Measurements from ENCODE around the gene KIF19.
"Not testable (repeated sequence)": the region's sequence is repeated elsewhere in the genome, so short reads cannot be mapped to it uniquely, and the experiment has no call there.

Gene KIF19

GRCh38 chr17:74281799-74282198, 44.2 kb upstream of the KIF19 start:
- Histone ChIP-seq H2BK15ac (replicated peaks; ENCODE audit: low read depth) (no peak overlapping the region), H3K27me3 (ENCODE audit: insufficient read depth, low read length, poor library complexity) (no peaks in the 10 kb centered on the region), H3K4me3 (ENCODE audit: low read length) (no peak overlapping the region), H2AK5ac (ENCODE audit: low read length) (no peak overlapping the region), H4K5ac (ENCODE audit: low read length) (no peak overlapping the region), H4K8ac (ENCODE audit: low read depth, low read length) (no peak overlapping the region), H3K4me2 (ENCODE audit: low read length) (no peak overlapping the region), H3K56ac (ENCODE audit: low read length) (no peak overlapping the region), H3K27ac (ENCODE audit: low read depth, low read length) (no peak overlapping the region), H3K79me2 (ENCODE audit: control insufficient read depth, insufficient read depth, low read length) (no peaks in the 10 kb centered on the region), H3K18ac (ENCODE audit: low read length) (no peak overlapping the region), H3K79me1 (ENCODE audit: low read length) (no peaks in the 10 kb centered on the region), H3K23ac (ENCODE audit: low read length) (no peak overlapping the region), H3K9ac (ENCODE audit: low read length) (no peak overlapping the region), H3K36me3 (ENCODE audit: control insufficient read depth, insufficient read depth, low read length) (no peaks in the 10 kb centered on the region), H2BK120ac (ENCODE audit: low read depth, low read length) (no peak overlapping the region), H3K4ac (ENCODE audit: low read depth, low read length) (no peak overlapping the region), H3K4me1 (ENCODE audit: control insufficient read depth, low read depth, low read length) (no peaks in the 10 kb centered on the region), H2BK5ac (ENCODE audit: low read length) (no peak overlapping the region)
- WGBS (ENCODE audit: extremely low coverage, insufficient coverage, low lambda C conversion rate) = no CpG with 5 or more reads among the region's 20 CpGs
- no peak for DNase-seq

DNA sequence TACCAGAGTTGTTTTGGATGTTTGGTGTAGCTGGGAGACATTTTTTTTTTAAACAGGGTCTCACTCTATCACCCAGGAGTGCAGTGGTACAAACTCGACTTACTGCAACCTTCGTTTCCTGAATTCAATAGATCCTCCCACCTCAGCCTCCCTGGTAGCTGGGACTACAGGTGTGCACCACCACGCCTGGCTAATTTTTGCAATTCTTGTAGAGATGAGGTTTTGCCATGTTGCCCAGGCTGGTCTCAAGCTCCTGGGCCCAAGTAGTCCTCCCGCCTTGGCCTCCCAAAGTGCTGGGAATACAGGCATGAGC, 43.8 kb upstream of the KIF19 start:
- not testable (repeated sequence) for H3K4me2 ChIP-seq (ENCODE audit: low read length); H2BK5ac ChIP-seq (ENCODE audit: low read length); H2BK120ac ChIP-seq (ENCODE audit: low read depth, low read length); H3K36me3 ChIP-seq (ENCODE audit: control insufficient read depth, insufficient read depth, low read length); H3K4me1 ChIP-seq (ENCODE audit: control insufficient read depth, low read depth, low read length); H3K4me3 ChIP-seq (ENCODE audit: low read length); H3K18ac ChIP-seq (ENCODE audit: low read length); H3K56ac ChIP-seq (ENCODE audit: low read length); H4K5ac ChIP-seq (ENCODE audit: low read length); H3K27ac ChIP-seq (ENCODE audit: low read depth, low read length); H3K79me1 ChIP-seq (ENCODE audit: low read length); DNase-seq; H2BK15ac ChIP-seq (replicated peaks; ENCODE audit: low read depth); H3K9ac ChIP-seq (ENCODE audit: low read length); H3K27me3 ChIP-seq (ENCODE audit: insufficient read depth, low read length, poor library complexity); H3K23ac ChIP-seq (ENCODE audit: low read length); H3K79me2 ChIP-seq (ENCODE audit: control insufficient read depth, insufficient read depth, low read length); H2AK5ac ChIP-seq (ENCODE audit: low read length); H3K4ac ChIP-seq (ENCODE audit: low read depth, low read length); H4K8ac ChIP-seq (ENCODE audit: low read depth, low read length)
- WGBS (ENCODE audit: extremely low coverage, insufficient coverage, low lambda C conversion rate) = no CpG with 5 or more reads among the region's 4 CpGs

DNA sequence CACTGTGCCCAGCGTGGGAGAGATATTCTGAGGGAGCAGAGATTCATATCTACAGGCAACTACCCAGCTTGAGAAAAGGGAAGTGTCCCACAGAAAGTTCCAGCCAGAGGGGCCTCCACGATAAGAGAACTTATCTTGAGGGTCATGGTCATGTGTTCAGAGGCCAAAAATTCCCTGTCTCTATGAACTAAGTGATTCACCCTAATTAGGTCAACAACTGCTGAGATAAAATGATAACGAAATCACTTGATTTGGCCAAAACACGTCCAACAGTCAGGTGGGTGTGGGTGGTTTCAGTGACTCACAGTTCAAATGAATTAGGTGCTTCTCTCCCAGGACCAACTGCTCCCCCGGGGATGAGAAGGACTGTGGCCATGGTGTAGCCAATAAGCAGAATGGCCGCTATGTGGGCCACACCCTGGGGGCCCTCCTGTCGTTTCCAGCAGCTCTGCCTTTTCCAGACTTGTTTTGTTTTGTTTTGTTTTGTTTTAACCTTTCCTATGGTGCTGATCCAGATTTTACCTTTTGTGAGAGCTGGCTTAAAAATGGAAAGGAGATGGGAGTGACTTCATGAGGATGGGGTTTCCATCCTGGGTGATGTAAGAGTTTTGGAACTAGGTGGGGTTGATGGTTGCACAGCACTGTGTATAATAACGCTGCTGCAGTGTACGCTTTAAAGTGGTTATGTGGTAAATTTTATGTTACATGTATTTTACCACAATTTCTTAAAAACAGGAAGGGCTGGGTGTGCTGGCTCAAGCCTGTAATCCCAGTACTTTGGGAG, 43.2 kb upstream of the KIF19 start:
- H2BK15ac ChIP-seq (replicated peaks; ENCODE audit: low read depth) = no peak overlapping the region
- H2BK5ac ChIP-seq (ENCODE audit: low read length) = no peak overlapping the region
- DNase-seq = no peak
- H3K56ac ChIP-seq (ENCODE audit: low read length) = no peak overlapping the region
- no peak overlapping the region for H3K4me3 ChIP-seq (ENCODE audit: low read length)
- no peaks in the 10 kb centered on the region for H3K27me3 ChIP-seq (ENCODE audit: insufficient read depth, low read length, poor library complexity)
- H3K79me2 ChIP-seq (ENCODE audit: control insufficient read depth, insufficient read depth, low read length) = no peaks in the 10 kb centered on the region
- no peak overlapping the region for H4K8ac ChIP-seq (ENCODE audit: low read depth, low read length)
- H3K79me1 ChIP-seq (ENCODE audit: low read length) = no peaks in the 10 kb centered on the region
- no peak overlapping the region for H4K5ac ChIP-seq (ENCODE audit: low read length)
- H3K18ac ChIP-seq (ENCODE audit: low read length) = no peak overlapping the region
- no peaks in the 10 kb centered on the region for H3K4me1 ChIP-seq (ENCODE audit: control insufficient read depth, low read depth, low read length)
- no peak overlapping the region for H2AK5ac ChIP-seq (ENCODE audit: low read length)
- H3K27ac ChIP-seq (ENCODE audit: low read depth, low read length) = no peak overlapping the region
- H3K4ac ChIP-seq (ENCODE audit: low read depth, low read length) = no peak overlapping the region
- no peak overlapping the region for H3K4me2 ChIP-seq (ENCODE audit: low read length)
- no peak overlapping the region for H3K9ac ChIP-seq (ENCODE audit: low read length)
- no peak overlapping the region for H2BK120ac ChIP-seq (ENCODE audit: low read depth, low read length)
- no peaks in the 10 kb centered on the region for H3K36me3 ChIP-seq (ENCODE audit: control insufficient read depth, insufficient read depth, low read length)
- whole genome bisulfite sequencing (ENCODE audit: extremely low coverage, insufficient coverage, low lambda C conversion rate) = no CpG with 5 or more reads among the region's 9 CpGs
- H3K23ac ChIP-seq (ENCODE audit: low read length) = no peak overlapping the region

- H2BK120ac ChIP-seq (ENCODE audit: low read depth, low read length) = no peak overlapping the region
- H2BK5ac ChIP-seq (ENCODE audit: low read length) = no peak overlapping the region
- no peaks in the 10 kb centered on the region for H3K4me1 ChIP-seq (ENCODE audit: control insufficient read depth, low read depth, low read length)
- H4K8ac ChIP-seq (ENCODE audit: low read depth, low read length) = no peak overlapping the region
- no peaks in the 10 kb centered on the region for H3K79me1 ChIP-seq (ENCODE audit: low read length)
- H2BK15ac ChIP-seq (replicated peaks; ENCODE audit: low read depth) = no peak overlapping the region
- no peak overlapping the region for H3K18ac ChIP-seq (ENCODE audit: low read length)
- no peaks in the 10 kb centered on the region for H3K27me3 ChIP-seq (ENCODE audit: insufficient read depth, low read length, poor library complexity)
- no peak overlapping the region for H3K56ac ChIP-seq (ENCODE audit: low read length)
- H3K36me3 ChIP-seq (ENCODE audit: control insufficient read depth, insufficient read depth, low read length) = no peaks in the 10 kb centered on the region
- no peaks in the 10 kb centered on the region for H3K79me2 ChIP-seq (ENCODE audit: control insufficient read depth, insufficient read depth, low read length)
- no peak overlapping the region for H3K4me2 ChIP-seq (ENCODE audit: low read length)
- H3K4me3 ChIP-seq (ENCODE audit: low read length) = no peak overlapping the region
- no peak for DNase-seq
- H3K9ac ChIP-seq (ENCODE audit: low read length) = no peak overlapping the region
- no peak overlapping the region for H4K5ac ChIP-seq (ENCODE audit: low read length)
- no peak overlapping the region for H3K23ac ChIP-seq (ENCODE audit: low read length)
- H3K4ac ChIP-seq (ENCODE audit: low read depth, low read length) = no peak overlapping the region
- no peak overlapping the region for H2AK5ac ChIP-seq (ENCODE audit: low read length)
- no peak overlapping the region for H3K27ac ChIP-seq (ENCODE audit: low read depth, low read length)
- no CpG with 5 or more reads among the region's 4 CpGs for WGBS (ENCODE audit: extremely low coverage, insufficient coverage, low lambda C conversion rate)
Observed at GRCh38 chr17:74283371-74283673, 42.7 kb upstream of the KIF19 start.

- no peaks in the 10 kb centered on the region for H3K36me3 ChIP-seq (ENCODE audit: control insufficient read depth, insufficient read depth, low read length)
- DNase-seq = no peak
- no peak overlapping the region for H3K27ac ChIP-seq (ENCODE audit: low read depth, low read length)
- H3K23ac ChIP-seq (ENCODE audit: low read length) = no peak overlapping the region
- H4K5ac ChIP-seq (ENCODE audit: low read length) = no peak overlapping the region
- H2AK5ac ChIP-seq (ENCODE audit: low read length) = no peak overlapping the region
- H3K4ac ChIP-seq (ENCODE audit: low read depth, low read length) = no peak overlapping the region
- no peaks in the 10 kb centered on the region for H3K79me1 ChIP-seq (ENCODE audit: low read length)
- no peaks in the 10 kb centered on the region for H3K79me2 ChIP-seq (ENCODE audit: control insufficient read depth, insufficient read depth, low read length)
- no peaks in the 10 kb centered on the region for H3K27me3 ChIP-seq (ENCODE audit: insufficient read depth, low read length, poor library complexity)
- no peak overlapping the region for H2BK5ac ChIP-seq (ENCODE audit: low read length)
- WGBS (ENCODE audit: extremely low coverage, insufficient coverage, low lambda C conversion rate) = no CpG with 5 or more reads among the region's 14 CpGs
- no peak overlapping the region for H2BK15ac ChIP-seq (replicated peaks; ENCODE audit: low read depth)
- H3K56ac ChIP-seq (ENCODE audit: low read length) = no peak overlapping the region
- H3K4me1 ChIP-seq (ENCODE audit: control insufficient read depth, low read depth, low read length) = no peaks in the 10 kb centered on the region
- no peak overlapping the region for H3K18ac ChIP-seq (ENCODE audit: low read length)
- no peak overlapping the region for H3K9ac ChIP-seq (ENCODE audit: low read length)
- no peak overlapping the region for H3K4me3 ChIP-seq (ENCODE audit: low read length)
- no peak overlapping the region for H3K4me2 ChIP-seq (ENCODE audit: low read length)
- H4K8ac ChIP-seq (ENCODE audit: low read depth, low read length) = no peak overlapping the region
- H2BK120ac ChIP-seq (ENCODE audit: low read depth, low read length) = no peak overlapping the region
Observed at GRCh38 chr17:74287031-74287602, 38.9 kb upstream of the KIF19 start.

DNA sequence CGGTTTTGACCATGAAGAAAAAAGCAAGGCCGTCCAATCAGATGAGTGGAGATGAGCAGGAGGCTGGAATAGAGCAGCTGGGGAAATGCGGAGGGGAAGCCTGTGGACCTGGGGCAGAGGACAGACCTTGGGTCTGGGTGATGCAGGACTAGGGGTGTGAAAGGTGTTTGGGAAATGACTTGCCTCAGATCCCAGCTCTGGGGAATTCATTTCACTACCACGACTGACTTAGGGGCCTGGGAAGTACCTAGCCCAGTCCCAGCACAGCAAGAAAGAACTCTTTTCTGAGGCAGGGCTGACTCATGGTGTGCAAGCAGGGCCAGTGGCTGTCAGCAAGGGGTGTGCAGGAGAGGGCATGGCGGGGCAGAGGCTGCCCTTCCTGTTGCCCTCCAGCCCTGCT, 37.2 kb upstream of the KIF19 start:
- H2AK5ac ChIP-seq (ENCODE audit: low read length) = no peak overlapping the region
- H4K8ac ChIP-seq (ENCODE audit: low read depth, low read length) = no peak overlapping the region
- H3K4me2 ChIP-seq (ENCODE audit: low read length) = no peak overlapping the region
- no peak overlapping the region for H2BK15ac ChIP-seq (replicated peaks; ENCODE audit: low read depth)
- H3K27ac ChIP-seq (ENCODE audit: low read depth, low read length) = no peak overlapping the region
- no peak overlapping the region for H3K9ac ChIP-seq (ENCODE audit: low read length)
- no peak overlapping the region for H2BK120ac ChIP-seq (ENCODE audit: low read depth, low read length)
- DNase-seq = no peak
- no peak overlapping the region for H3K56ac ChIP-seq (ENCODE audit: low read length)
- H3K79me1 ChIP-seq (ENCODE audit: low read length) = no peaks in the 10 kb centered on the region
- no peak overlapping the region for H2BK5ac ChIP-seq (ENCODE audit: low read length)
- H3K23ac ChIP-seq (ENCODE audit: low read length) = no peak overlapping the region
- H3K4ac ChIP-seq (ENCODE audit: low read depth, low read length) = no peak overlapping the region
- no peak overlapping the region for H3K18ac ChIP-seq (ENCODE audit: low read length)
- H3K27me3 ChIP-seq (ENCODE audit: insufficient read depth, low read length, poor library complexity) = no peaks in the 10 kb centered on the region
- no peak overlapping the region for H4K5ac ChIP-seq (ENCODE audit: low read length)
- H3K36me3 ChIP-seq (ENCODE audit: control insufficient read depth, insufficient read depth, low read length) = no peaks in the 10 kb centered on the region
- H3K4me3 ChIP-seq (ENCODE audit: low read length) = no peak overlapping the region
- H3K79me2 ChIP-seq (ENCODE audit: control insufficient read depth, insufficient read depth, low read length) = no peaks in the 10 kb centered on the region
- no CpG with 5 or more reads among the region's 5 CpGs for WGBS (ENCODE audit: extremely low coverage, insufficient coverage, low lambda C conversion rate)
- H3K4me1 ChIP-seq (ENCODE audit: control insufficient read depth, low read depth, low read length) = no peaks in the 10 kb centered on the region
